ENCODE data around the gene SUPT20HL1.
A peak's percentile ranks its signal among the peaks of the same experiment; 100 is the strongest.
"Not testable (repeated sequence)": the region's sequence is repeated elsewhere in the genome, so short reads cannot be mapped to it uniquely, and the experiment has no call there.

SUPT20HL1 gene

DNA sequence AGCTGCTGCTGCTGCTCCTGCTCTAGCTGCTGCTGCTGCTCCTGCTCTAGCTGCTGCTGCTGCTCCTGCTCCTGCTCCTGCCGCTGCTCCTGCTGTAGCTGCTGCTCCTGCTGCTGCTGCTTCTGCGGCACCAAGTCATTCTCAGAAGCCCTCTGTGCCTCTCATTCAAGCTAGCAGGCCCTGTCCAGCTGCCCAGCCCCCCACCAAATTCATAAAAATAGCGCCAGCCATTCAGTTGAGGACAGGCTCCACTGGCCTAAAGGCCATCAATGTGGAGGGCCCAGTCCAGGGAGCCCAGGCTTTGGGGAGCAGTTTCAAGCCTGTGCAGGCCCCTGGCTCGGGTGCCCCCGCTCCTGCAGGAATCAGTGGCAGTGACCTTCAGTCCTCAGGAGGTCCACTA, 3.9 kb downstream of the SUPT20HL1 start:
- TF ChIP-seq, protein P1, sequence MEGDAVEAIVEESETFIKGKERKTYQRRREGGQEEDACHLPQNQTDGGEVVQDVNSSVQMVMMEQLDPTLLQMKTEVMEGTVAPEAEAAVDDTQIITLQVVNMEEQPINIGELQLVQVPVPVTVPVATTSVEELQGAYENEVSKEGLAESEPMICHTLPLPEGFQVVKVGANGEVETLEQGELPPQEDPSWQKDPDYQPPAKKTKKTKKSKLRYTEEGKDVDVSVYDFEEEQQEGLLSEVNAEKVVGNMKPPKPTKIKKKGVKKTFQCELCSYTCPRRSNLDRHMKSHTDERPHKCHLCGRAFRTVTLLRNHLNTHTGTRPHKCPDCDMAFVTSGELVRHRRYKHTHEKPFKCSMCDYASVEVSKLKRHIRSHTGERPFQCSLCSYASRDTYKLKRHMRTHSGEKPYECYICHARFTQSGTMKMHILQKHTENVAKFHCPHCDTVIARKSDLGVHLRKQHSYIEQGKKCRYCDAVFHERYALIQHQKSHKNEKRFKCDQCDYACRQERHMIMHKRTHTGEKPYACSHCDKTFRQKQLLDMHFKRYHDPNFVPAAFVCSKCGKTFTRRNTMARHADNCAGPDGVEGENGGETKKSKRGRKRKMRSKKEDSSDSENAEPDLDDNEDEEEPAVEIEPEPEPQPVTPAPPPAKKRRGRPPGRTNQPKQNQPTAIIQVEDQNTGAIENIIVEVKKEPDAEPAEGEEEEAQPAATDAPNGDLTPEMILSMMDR (conservative IDR thresholded peaks at IDR 0.05; ENCODE audit: low read depth, low read length), result no peak
- no peak for DNase-seq (ENCODE audit: low read depth)
- no peak overlapping the region for H3K4me3 ChIP-seq (ENCODE audit: low read depth, low read length)

DNA sequence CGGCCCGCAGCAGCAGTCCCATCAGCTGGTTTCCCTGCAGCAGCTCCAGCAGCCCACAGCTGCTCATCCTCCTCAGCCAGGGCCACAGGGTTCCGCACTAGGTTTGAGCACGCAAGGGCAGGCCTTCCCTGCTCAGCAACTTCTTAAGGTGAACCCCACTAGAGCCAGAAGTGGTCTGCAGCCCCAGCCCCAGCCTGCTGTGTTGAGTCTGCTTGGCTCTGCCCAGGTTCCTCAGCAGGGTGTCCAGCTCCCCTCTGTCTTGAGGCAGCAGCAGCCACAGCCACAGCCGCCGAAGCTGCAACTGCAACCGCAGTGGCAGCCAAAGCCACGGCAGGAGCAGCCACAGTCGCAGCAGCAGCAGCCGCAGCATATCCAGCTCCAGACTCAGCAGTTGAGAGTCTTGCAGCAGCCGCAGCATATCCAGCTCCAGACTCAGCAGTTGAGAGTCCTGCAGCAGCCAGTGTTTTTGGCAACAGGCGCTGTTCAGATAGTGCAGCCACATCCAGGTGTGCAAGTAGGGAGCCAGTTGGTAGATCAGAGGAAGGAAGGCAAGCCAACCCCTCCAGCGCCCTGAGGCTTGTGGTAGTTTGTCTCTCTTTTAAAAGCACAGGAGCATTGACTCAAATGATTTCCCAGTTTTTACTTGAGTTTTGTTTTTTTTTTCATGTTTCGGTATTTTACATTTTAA, 4.6 kb downstream of the SUPT20HL1 start:
- TF ChIP-seq, protein P1 (conservative IDR thresholded peaks at IDR 0.05; ENCODE audit: low read depth, low read length), result no peak
- no peak for DNase-seq (ENCODE audit: low read depth)
- H3K4me3 ChIP-seq (ENCODE audit: low read depth, low read length), result no peak overlapping the region

DNA sequence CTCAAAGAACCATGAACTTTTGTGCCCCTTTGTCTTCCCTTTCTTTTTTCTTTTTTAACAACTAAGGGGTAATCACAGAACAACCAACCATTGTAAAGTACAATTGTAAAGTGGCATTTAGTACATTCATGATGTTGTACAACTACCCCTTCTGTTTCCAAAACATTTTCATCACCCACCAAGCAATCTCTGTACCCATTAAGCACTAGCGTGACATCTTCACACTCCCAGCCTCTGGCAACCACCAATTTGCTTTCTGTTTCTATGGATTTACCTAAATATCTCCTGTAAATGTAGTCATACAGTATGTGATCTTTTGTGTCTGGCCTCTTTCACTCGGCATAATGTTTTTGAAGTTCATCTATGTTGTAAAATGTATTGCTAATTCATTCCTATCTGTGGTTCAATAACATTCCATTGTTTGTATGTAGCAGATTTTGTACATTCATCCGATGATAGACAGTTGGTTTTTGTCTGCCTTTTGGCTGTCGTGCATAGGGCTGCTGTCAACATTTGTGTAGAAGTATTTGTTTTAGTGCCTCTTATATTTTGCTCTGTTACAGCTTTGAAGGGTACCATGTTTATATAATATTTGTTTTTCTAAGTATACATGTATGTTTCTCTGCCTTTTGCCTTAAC, 6.4 kb downstream of the SUPT20HL1 start:
- not testable (repeated sequence) for H3K4me3 ChIP-seq (ENCODE audit: low read depth, low read length); DNase-seq (ENCODE audit: low read depth)

DNA sequence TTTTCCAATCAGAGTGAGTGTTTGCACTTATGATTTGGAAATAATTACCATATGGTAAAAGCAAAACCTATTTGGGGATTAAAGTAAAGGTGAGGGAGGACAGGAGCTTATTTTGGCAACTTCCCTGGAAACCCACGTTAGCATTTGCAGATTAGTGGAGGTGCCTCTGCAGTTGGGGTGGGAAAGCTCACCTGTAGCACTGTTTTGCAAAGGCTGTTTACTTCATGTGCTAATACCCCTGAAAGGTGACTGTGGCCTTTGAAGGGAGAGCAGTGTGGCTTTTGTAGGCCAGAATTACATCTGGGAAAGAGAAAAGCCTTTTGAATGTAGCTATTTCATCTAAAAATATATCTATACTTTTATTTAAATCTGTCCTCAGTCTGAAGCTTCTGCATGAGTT, 9.4 kb downstream of the SUPT20HL1 start:
- TF ChIP-seq, protein P1 (conservative IDR thresholded peaks at IDR 0.05; ENCODE audit: low read depth, low read length), result no peak
- no peak for DNase-seq (ENCODE audit: low read depth)
- no peak overlapping the region for H3K4me3 ChIP-seq (ENCODE audit: low read depth, low read length)

DNA sequence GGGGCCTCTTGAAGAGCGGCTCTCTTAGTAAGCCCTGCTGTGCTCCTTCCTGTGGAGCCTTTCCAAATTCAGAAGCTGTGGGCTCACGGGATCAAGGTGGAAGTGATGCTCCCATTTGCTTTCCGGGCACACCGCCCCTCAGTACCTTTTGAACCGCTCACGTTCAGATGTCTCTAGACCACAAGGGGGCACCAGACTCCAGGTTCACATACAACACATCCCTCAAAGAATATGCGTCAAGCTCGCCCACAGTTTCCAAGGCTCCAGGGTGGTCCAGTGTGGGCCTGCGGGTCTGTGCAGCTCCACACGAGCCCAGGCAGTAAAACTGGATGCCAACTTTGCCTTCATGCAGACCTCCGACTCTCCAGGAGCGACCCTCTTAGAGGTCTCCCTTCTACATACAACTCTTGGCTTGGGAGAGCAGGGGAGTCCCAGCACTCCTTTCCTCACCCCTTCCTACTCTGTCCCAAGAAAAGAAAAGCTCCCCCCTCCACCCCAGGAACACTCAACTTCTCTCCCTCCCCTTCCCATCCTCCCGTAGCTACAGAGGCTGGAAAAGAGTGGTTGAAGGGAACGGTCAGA, 11.0 kb downstream of the SUPT20HL1 start:
- no peak overlapping the region for H3K4me3 ChIP-seq (ENCODE audit: low read depth, low read length)
- DNase-seq (ENCODE audit: low read depth), result peak; percentile 67
- TF ChIP-seq, protein P1 (conservative IDR thresholded peaks at IDR 0.05; ENCODE audit: low read depth, low read length), result peak; percentile 67

DNA sequence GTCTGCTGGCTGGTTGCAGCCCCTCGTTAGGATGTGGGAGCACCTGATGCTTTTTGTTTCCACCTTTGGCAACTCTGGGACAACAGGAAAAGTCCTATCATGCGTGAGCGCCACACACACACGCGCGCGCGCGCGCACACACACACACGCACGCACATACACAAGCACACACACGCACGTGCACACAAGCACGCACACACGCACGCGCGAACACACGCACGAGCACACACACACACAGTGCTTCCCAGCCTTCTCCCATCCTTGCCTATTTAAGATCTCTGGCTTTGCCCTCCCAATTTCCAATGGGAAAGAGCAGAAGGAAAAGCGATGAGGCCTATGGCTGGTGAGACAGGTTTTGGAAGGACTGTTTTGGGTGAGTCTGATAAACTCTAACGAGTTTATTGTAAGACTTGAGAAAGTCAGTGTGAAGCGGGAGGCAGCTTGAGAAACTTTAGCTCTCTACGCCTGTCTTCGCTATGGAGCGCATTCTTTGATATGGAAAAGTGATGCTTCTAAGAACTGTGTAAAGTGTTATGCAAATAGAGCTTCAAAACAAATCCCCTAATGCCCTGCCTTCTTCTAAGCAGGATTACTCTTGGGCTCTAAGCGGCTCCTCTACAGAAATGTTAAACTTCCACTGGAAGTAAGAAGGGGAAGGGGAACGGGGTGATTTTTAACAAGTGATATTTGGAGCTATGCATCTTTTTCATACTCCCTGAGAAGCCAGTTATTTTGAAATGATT, 11.8 kb downstream of the SUPT20HL1 start:
- TF ChIP-seq, protein P1 (conservative IDR thresholded peaks at IDR 0.05; ENCODE audit: low read depth, low read length), result no peak
- no peak overlapping the region for H3K4me3 ChIP-seq (ENCODE audit: low read depth, low read length)
- DNase-seq (ENCODE audit: low read depth), result no peak

DNA sequence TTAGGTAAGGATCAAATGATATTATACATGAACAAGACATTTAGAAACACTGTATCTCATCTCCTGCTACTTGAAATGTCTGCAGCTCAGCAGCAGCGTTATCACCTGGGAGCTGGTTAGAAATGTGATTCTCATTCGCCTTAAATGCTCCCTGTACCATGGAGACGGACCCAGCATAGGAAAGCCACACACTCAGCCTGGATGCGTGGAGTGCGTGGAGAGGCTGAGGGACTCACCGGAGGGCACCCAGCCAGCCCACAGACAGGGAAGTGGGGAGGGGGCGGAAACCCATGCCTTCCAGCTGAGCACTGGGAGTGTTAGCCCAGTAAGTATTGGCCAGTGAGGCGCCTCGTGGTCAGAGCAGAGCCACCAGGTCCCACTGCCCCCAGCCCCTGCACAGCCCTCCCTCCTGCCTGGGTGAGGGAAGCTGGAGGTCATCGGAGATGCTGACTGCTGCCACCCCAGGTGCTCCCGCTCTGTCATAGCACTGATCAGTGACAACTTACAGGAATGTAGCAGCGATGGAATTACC, 15.2 kb downstream of the SUPT20HL1 start:
- DNase-seq (ENCODE audit: low read depth), result no peak
- TF ChIP-seq, protein P1 (conservative IDR thresholded peaks at IDR 0.05; ENCODE audit: low read depth, low read length), result no peak

More for the DNA sequence above, 15.2 kb downstream of the SUPT20HL1 start:
- H3K4me3 ChIP-seq (ENCODE audit: low read depth, low read length), result no peak overlapping the region
